Caco-2 (cell line): ENCODE data around the gene FGF14. TPM values are rescaled to one million over a fixed set of nuclear protein-coding genes. Genes with fewer than 3 reads are reported as not detected.

Source experiments
- BruUV-seq: library from RNA; stranded (reverse); fragments of 400-500 nt; replicated peaks from 2 replicates; lab custom pipeline; 2021; lab: Mats Ljungman, UMichigan
- CTCF ChIA-PET: fragments of 300-600 bp; sonication (Branson Sonifier 250); formaldehyde crosslinking; loops from one replicate; lab custom pipeline; 2022; ENCODE audit warnings: antibody characterized with exemption; lab: Charles Lee
- POLR2A ChIA-PET: fragments of 300-600 bp; sonication (Branson Sonifier 250); formaldehyde crosslinking; loops from one replicate; lab custom pipeline; 2022; ENCODE audit warnings: antibody characterized with exemption; lab: Charles Lee
- DNase-seq, 2 experiments: peaks; one replicate each; pipeline versions ENCODE4 v3.0.0 to v3.0.0-alpha.2; 2020 to 2022
- H3K27me3 ChIP-seq: replicated peaks from 2 replicates; pipeline ENCODE4 v1.6.0; 2011; ENCODE audit warnings: low read length; ENCODE audit not compliant: control insufficient read depth, insufficient read depth
- H3K36me3 ChIP-seq: 2 replicates; pipeline ENCODE4 v1.5.1; 2011; ENCODE audit warnings: low read length; ENCODE audit not compliant: control insufficient read depth, insufficient read depth
- H3K4me1 ChIP-seq: fragments of 250-450 bp; sonication (Bioruptor Pico); 2 replicates; pipeline ENCODE4 v1.5.1; 2020; ENCODE audit warnings: mild to moderate bottlenecking
- H3K4me3 ChIP-seq: 2 replicates; pipeline ENCODE4 v1.5.1; 2011; ENCODE audit warnings: low read depth, mild to moderate bottlenecking, control low read depth, low read length
- H3K9me3 ChIP-seq: fragments of 250-450 bp; sonication (Bioruptor Pico); 2 replicates; pipeline ENCODE4 v1.5.1; 2020; ENCODE audit warnings: mild to moderate bottlenecking, moderate library complexity
- H3K27ac Mint-ChIP-seq: one replicate; pipeline ENCODE4 v1.8.0; 2022; ENCODE audit warnings: mixed read lengths; ENCODE audit not compliant: unreplicated experiment
- H3K27me3 Mint-ChIP-seq: one replicate; pipeline ENCODE4 v1.8.0; 2022; ENCODE audit warnings: mixed read lengths; ENCODE audit not compliant: insufficient read depth, unreplicated experiment
- H3K36me3 Mint-ChIP-seq: one replicate; pipeline ENCODE4 v1.8.0; 2022; ENCODE audit warnings: mild to moderate bottlenecking, mixed read lengths; ENCODE audit not compliant: insufficient read depth, unreplicated experiment
- H3K4me1 Mint-ChIP-seq: one replicate; pipeline ENCODE4 v1.8.0; 2022; ENCODE audit warnings: low read depth, mixed read lengths; ENCODE audit not compliant: unreplicated experiment
- H3K4me3 Mint-ChIP-seq: one replicate; pipeline ENCODE4 v1.8.0; 2022; ENCODE audit warnings: mild to moderate bottlenecking, moderate library complexity, mixed read lengths; ENCODE audit not compliant: unreplicated experiment
- H3K9me3 Mint-ChIP-seq: one replicate; pipeline ENCODE4 v1.8.0; 2022; ENCODE audit warnings: mixed read lengths; ENCODE audit not compliant: unreplicated experiment
- CTCF ChIP-seq, 2 experiments: fragments of 200-600 bp in 1 of 2; IDR thresholded peaks; 1 replicate in 1 of 2; 2 replicates in 1 of 2; pipeline versions ENCODE4 v1.5.1 to v1.8.0; 2011 to 2022; ENCODE audit warnings: antibody characterized with exemption in 1 of 2, control low read depth in 1 of 2, inconsistent platforms in 1 of 2, low read depth in 1 of 2, low read length in 1 of 2, mild to moderate bottlenecking in 1 of 2, moderate library complexity in 1 of 2; ENCODE audit not compliant: insufficient read depth in 1 of 2, severe bottlenecking in 1 of 2, unreplicated experiment in 1 of 2
- intact Hi-C: fragments of 100-400 bp; cut with micrococcal nuclease; formaldehyde crosslinking; loops from one replicate; pipeline ENCODE4 v1.10.0; 2022; ENCODE audit not compliant: unreplicated experiment
- total RNA-seq: library from RNA; stranded (reverse); gene quantifications from 2 replicates; pipeline ENCODE4 v1.2.3, GENCODE V29; 2022

Gene FGF14
- total RNA-seq, 1 experiment from 2014 or later, result not detected

GRCh38 chr13:102185375-102185984 lies 216.4 kb downstream of the FGF14 start:
- Mint-ChIP-seq H3K9me3 (no peaks in the 10 kb centered on the region), H3K27ac (no peak overlapping the region), H3K4me1 (no peaks in the 10 kb centered on the region), H3K36me3 (no peaks in the 10 kb centered on the region), H3K4me3 (no peak overlapping the region), H3K27me3 (peaks cover 5% of the 10 kb centered on the region)
- intact Hi-C loops, result no loop called here
- Histone ChIP-seq H3K4me3 (no peak overlapping the region), H3K36me3 (no peaks in the 10 kb centered on the region), H3K9me3 (no peaks in the 10 kb centered on the region), H3K4me1 (no peaks in the 10 kb centered on the region), H3K27me3 (no peaks in the 10 kb centered on the region)
- no TSS peak for BruUV-seq
- no peak for DNase-seq
- ChIA-PET CTCF (no interaction called here), POLR2A (no interaction called here)
- TF ChIP-seq CTCF (IDR thresholded peaks at IDR 0.05; ENCODE audit: insufficient read depth in 1 of 2, low read depth in 1 of 2, low read length in 1 of 2, severe bottlenecking in 1 of 2, unreplicated experiment in 1 of 2), result no peak

DNA sequence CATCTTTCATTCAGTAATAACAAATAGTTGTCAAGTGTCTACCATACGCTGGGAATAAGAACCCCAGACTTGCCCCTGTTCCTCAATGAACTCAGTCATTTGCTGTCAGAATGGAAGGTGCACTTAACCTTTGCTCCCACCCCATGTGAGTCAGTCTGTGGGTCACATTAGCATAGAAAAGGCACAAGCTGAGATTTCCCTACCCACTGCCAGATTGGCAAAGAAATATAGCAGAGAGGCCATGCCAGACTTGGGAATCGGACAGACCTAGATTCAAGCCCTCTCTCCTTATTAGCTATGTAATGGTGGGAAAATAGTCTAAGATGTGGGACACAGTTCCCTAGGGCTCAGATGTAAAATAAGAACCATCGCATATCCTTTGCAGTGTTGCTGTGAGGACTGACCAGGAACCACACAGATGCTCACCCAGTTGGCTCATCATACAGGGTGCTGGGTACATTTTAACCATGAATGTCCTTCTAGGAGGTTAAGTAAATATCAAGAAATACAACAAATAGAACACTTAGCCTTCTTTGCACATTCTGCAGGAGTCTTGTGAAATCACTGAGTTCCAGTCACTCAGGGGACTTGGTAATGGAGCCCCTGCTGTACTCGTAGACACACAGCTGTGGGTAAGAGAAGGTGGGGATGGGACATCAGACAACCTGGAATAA lies 218.2 kb downstream of the FGF14 start:
- H3K4me3 Mint-ChIP-seq, result no peak overlapping the region
- BruUV-seq, result no TSS peak

DNA sequence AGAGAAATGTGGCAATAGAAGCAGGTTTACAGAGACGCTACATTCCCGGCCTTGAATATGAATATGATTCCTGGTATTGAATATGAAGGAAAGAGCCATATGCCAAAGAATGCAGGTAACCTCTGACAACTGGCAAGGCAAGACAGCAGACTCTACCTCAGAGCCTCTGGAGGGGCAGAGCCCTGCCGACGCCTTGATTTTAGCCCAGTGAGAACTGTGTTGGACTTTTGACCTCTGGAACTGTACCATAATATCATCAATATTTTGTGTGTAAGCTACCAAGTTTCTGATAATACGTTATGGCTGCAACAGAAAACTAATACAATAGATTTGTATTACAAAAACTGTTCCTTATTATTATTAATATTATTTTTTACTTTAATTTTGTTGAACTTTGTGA lies 219.7 kb downstream of the FGF14 start:
- Histone ChIP-seq H3K4me3 (no peak overlapping the region), H3K27me3 (no peaks in the 10 kb centered on the region; the same call in 1 of the 2 replicates), H3K36me3 (no peaks in the 10 kb centered on the region), H3K4me1 (no peaks in the 10 kb centered on the region), H3K9me3 (no peaks in the 10 kb centered on the region)
- no peak for TF ChIP-seq CTCF (IDR thresholded peaks at IDR 0.05; ENCODE audit: insufficient read depth in 1 of 2, low read depth in 1 of 2, low read length in 1 of 2, severe bottlenecking in 1 of 2, unreplicated experiment in 1 of 2)
- intact Hi-C loops, result no loop called here
- no TSS peak for BruUV-seq
- H3K4me1 Mint-ChIP-seq, result no peaks in the 10 kb centered on the region
- H3K36me3 Mint-ChIP-seq, result no peaks in the 10 kb centered on the region
- H3K9me3 Mint-ChIP-seq, result no peaks in the 10 kb centered on the region
- POLR2A ChIA-PET, result no interaction called here
- CTCF ChIA-PET, result no interaction called here
- H3K27ac Mint-ChIP-seq, result no peak overlapping the region
- H3K4me3 Mint-ChIP-seq, result no peak overlapping the region
- H3K27me3 Mint-ChIP-seq, result peaks cover 5% of the 10 kb centered on the region
- no peak for DNase-seq

More for the DNA sequence above, 218.2 kb downstream of the FGF14 start:
- no peak for DNase-seq
- TF ChIP-seq CTCF (IDR thresholded peaks at IDR 0.05; ENCODE audit: insufficient read depth in 1 of 2, low read depth in 1 of 2, low read length in 1 of 2, severe bottlenecking in 1 of 2, unreplicated experiment in 1 of 2), result no peak
- no peak overlapping the region for H3K4me3 ChIP-seq
- no peaks in the 10 kb centered on the region for H3K27me3 ChIP-seq
- Mint-ChIP-seq H3K27ac (no peak overlapping the region), H3K27me3 (peaks cover 5% of the 10 kb centered on the region), H3K4me1 (no peaks in the 10 kb centered on the region), H3K9me3 (no peaks in the 10 kb centered on the region), H3K36me3 (no peaks in the 10 kb centered on the region)
- H3K9me3 ChIP-seq, result no peaks in the 10 kb centered on the region
- no peaks in the 10 kb centered on the region for H3K4me1 ChIP-seq
- ChIA-PET CTCF (no interaction called here), POLR2A (no interaction called here)
- H3K36me3 ChIP-seq, result no peaks in the 10 kb centered on the region
- intact Hi-C loops, result no loop called here
